Measurements from ENCODE around the gene KLHL35. TPM values are rescaled to one million over a fixed set of nuclear protein-coding genes. Genes with fewer than 3 reads are reported as not detected.

KLHL35 gene
- total RNA-seq, 1 experiment from 2014 or later = 1.3 TPM

DNA sequence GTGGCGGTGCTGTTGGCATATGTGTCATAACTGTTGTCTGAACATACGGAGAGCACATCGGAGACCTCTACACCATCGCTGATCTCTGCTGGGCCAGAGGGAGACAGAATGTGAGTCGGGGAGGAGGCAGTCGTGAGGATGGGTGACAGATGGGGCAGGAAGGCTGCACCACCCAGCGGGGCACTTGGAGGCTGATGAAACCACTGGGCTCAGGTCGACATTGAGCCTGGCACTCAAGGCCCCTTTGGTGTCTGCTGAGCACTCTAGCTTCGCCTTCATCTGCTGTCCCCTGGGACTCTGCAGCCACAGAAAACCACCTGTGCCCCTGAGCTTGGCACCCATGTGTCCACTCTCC, 2.5 kb upstream of the KLHL35 start:
- Mint-ChIP-seq H3K36me3 (ENCODE audit: insufficient read depth, unreplicated experiment) (peaks cover 3% of the 10 kb centered on the region), H3K4me3 (ENCODE audit: low read depth, unreplicated experiment) (no peak overlapping the region), H3K27ac (ENCODE audit: unreplicated experiment) (no peak overlapping the region), H3K9me3 (ENCODE audit: low read depth, unreplicated experiment) (no peaks in the 10 kb centered on the region), H3K4me1 (ENCODE audit: low read depth, unreplicated experiment) (peaks cover 7% of the 10 kb centered on the region), H3K27me3 (ENCODE audit: unreplicated experiment) (peaks cover 72% of the 10 kb centered on the region)
- DNase-seq = no peak
- BruUV-seq (replicated peaks) = no TSS peak
- CTCF ChIA-PET = interaction anchor here (0.5 kb wide), 1 partner anchor 1661 kb away, joined by 3 read pairs; no protein-coding TSS in a partner anchor
- intact Hi-C loops (cut with micrococcal nuclease; ENCODE audit: unreplicated experiment) = no loop called here
- TF ChIP-seq, protein P1, sequence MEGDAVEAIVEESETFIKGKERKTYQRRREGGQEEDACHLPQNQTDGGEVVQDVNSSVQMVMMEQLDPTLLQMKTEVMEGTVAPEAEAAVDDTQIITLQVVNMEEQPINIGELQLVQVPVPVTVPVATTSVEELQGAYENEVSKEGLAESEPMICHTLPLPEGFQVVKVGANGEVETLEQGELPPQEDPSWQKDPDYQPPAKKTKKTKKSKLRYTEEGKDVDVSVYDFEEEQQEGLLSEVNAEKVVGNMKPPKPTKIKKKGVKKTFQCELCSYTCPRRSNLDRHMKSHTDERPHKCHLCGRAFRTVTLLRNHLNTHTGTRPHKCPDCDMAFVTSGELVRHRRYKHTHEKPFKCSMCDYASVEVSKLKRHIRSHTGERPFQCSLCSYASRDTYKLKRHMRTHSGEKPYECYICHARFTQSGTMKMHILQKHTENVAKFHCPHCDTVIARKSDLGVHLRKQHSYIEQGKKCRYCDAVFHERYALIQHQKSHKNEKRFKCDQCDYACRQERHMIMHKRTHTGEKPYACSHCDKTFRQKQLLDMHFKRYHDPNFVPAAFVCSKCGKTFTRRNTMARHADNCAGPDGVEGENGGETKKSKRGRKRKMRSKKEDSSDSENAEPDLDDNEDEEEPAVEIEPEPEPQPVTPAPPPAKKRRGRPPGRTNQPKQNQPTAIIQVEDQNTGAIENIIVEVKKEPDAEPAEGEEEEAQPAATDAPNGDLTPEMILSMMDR (IDR thresholded peaks at IDR 0.05; ENCODE audit: unreplicated experiment) = no peak

DNA sequence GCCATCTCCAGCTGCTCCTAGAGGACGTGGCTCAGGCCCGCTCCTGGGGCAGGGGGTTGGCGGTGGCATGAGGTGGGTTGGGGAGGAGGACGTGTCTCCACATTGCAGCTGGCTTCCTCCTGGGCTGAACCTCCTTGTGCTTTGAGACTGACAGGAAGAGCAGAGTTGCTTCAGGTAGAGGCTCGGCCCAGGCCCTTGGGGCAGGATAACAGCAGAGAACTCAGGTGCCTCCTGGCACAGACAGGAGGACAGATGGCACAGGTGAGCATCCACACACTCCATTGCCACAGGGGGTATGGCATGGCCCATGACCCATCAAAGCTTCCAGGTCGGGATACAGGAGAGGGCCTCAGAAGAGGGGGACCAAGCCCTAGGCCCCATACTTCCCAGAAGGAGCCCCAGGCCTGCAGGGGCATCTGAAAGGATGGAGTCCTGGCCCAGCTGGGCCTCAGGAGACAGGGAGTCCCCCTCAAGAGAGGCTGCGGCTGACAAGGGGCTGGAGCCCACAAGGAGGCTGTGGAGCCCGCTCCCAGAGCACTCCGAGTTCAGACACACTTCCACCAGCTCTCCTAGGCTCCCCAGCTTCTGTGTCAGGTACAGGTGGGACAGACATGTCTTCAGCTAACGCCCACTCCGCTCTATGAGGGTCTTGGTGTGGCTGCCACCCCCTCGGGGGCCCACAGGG, 2.0 kb upstream of the KLHL35 start:
- H3K27ac Mint-ChIP-seq (ENCODE audit: unreplicated experiment) = no peak overlapping the region
- H3K27me3 Mint-ChIP-seq (ENCODE audit: unreplicated experiment) = peaks cover 77% of the 10 kb centered on the region
- TF ChIP-seq, protein P1 (IDR thresholded peaks at IDR 0.05; ENCODE audit: unreplicated experiment) = no peak
- intact Hi-C loops (cut with micrococcal nuclease; ENCODE audit: unreplicated experiment) = no loop called here
- BruUV-seq (replicated peaks) = no TSS peak
- H3K4me1 Mint-ChIP-seq (ENCODE audit: low read depth, unreplicated experiment) = peaks cover 11% of the 10 kb centered on the region
- CTCF ChIA-PET = interaction anchor here (0.5 kb wide), 1 partner anchor 1662 kb away, joined by 3 read pairs; no protein-coding TSS in a partner anchor
- DNase-seq = no peak
- H3K36me3 Mint-ChIP-seq (ENCODE audit: insufficient read depth, unreplicated experiment) = peaks cover 5% of the 10 kb centered on the region
- no peaks in the 10 kb centered on the region for H3K9me3 Mint-ChIP-seq (ENCODE audit: low read depth, unreplicated experiment)
- no peak overlapping the region for H3K4me3 Mint-ChIP-seq (ENCODE audit: low read depth, unreplicated experiment)

DNA sequence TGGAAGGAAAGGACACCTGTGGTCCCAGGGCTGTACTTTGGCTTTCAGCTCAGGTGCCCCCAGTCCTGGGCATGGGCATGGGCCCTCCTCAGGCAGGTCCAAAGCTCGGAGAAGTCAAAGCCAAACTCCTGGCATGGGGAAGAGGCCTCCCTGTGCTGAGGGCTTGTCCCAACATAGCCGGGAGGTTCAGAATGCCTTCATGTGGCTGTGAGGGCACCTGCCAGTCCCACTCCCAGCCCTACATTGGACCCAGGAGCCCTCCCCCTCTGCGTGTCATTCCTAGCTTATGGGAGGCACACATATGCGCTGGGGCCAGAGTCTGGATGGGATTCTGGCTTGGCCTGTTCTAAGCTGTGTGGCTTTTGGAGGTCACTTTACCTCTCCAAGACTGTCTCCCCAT, 1.0 kb upstream of the KLHL35 start:
- Mint-ChIP-seq H3K36me3 (ENCODE audit: insufficient read depth, unreplicated experiment) (peaks cover 9% of the 10 kb centered on the region), H3K9me3 (ENCODE audit: low read depth, unreplicated experiment) (no peaks in the 10 kb centered on the region), H3K4me1 (ENCODE audit: low read depth, unreplicated experiment) (peaks cover 11% of the 10 kb centered on the region), H3K27ac (ENCODE audit: unreplicated experiment) (no peak overlapping the region), H3K4me3 (ENCODE audit: low read depth, unreplicated experiment) (no peak overlapping the region), H3K27me3 (ENCODE audit: unreplicated experiment) (peaks cover 79% of the 10 kb centered on the region)
- CTCF ChIA-PET = no interaction called here
- TF ChIP-seq, protein P1 (IDR thresholded peaks at IDR 0.05; ENCODE audit: unreplicated experiment) = no peak
- intact Hi-C loops (cut with micrococcal nuclease; ENCODE audit: unreplicated experiment) = no loop called here
- no TSS peak for BruUV-seq (replicated peaks)
- no peak for DNase-seq

DNA sequence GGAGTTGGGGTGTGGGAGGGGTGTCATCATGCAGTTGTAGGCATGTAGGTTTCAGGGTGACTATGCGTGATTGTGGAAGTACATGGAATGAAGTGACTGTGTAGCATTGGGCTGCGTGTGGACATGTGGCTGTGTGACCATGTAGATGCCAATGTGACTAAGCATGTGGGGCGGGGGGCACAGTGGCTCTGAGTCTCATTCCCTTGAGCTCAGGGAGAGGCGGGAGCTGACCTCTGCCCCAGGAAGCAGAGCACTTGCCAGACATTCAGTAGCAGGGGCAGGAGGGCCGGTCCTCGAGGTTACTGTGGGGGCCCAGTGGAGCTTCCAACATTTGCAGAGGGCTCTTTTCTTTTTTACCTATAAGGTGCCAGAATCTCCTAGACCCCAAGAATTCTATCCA, 440 bp upstream of the KLHL35 start:
- Mint-ChIP-seq H3K36me3 (ENCODE audit: insufficient read depth, unreplicated experiment) (peaks cover 16% of the 10 kb centered on the region), H3K27ac (ENCODE audit: unreplicated experiment) (no peak overlapping the region), H3K27me3 (ENCODE audit: unreplicated experiment) (peaks cover 78% of the 10 kb centered on the region), H3K4me1 (ENCODE audit: low read depth, unreplicated experiment) (peaks cover 11% of the 10 kb centered on the region), H3K4me3 (ENCODE audit: low read depth, unreplicated experiment) (no peak overlapping the region), H3K9me3 (ENCODE audit: low read depth, unreplicated experiment) (no peaks in the 10 kb centered on the region)
- DNase-seq = no peak
- intact Hi-C loops (cut with micrococcal nuclease; ENCODE audit: unreplicated experiment) = no loop called here
- CTCF ChIA-PET = no interaction called here
- no TSS peak for BruUV-seq (replicated peaks)
- TF ChIP-seq, protein P1 (IDR thresholded peaks at IDR 0.05; ENCODE audit: unreplicated experiment) = no peak

Measured in Calu3 (cell line).